NCI-H345 treated with DMSO at 0.1 percent for 48 hours (cell line): Measurements from ENCODE around the gene CBX8.

Experiments used
- DNase-seq: peaks from one replicate; lab custom pipeline; 2025; ENCODE audit not compliant: unreplicated experiment; lab: John Stamatoyannopoulos, UW

The CBX8 gene

DNA sequence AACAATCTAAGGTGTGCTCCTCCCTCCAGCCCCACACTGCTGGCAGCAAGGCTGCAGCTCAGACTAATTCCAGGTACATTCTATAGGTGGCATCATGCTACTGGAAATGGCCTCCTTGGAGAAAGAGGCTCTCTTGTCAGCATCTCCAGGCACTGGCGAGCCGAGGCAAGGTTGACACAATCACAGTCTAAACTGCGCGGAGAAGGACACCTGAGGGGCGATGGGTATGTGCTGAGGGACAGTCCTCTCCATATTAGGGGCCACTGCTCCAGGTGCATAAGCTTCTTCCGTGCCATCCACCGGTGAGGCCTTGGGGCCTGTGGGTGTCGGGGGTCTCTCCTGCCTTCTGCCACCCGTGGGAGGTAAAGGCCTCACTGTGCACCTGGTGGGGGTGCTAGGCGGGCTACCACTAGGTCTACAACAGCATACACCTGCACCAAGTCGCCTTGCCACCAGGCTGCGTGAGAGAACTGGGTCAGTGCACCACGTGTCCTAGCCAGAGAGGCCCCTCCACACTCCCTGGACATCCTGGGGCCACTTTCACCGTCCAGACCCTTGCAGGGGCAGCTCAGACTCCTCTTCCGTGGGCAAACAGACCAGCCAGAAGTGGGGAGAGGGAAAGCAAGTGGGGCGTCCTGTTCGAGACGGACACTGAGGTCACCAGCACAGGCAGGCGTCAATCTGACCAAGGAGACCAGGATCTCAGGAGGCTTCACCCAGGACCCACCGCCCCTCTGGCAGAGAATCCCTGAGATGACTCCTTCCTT, 12.1 kb upstream of the CBX8 start:
- peak; percentile 94 for DNase-seq

DNA sequence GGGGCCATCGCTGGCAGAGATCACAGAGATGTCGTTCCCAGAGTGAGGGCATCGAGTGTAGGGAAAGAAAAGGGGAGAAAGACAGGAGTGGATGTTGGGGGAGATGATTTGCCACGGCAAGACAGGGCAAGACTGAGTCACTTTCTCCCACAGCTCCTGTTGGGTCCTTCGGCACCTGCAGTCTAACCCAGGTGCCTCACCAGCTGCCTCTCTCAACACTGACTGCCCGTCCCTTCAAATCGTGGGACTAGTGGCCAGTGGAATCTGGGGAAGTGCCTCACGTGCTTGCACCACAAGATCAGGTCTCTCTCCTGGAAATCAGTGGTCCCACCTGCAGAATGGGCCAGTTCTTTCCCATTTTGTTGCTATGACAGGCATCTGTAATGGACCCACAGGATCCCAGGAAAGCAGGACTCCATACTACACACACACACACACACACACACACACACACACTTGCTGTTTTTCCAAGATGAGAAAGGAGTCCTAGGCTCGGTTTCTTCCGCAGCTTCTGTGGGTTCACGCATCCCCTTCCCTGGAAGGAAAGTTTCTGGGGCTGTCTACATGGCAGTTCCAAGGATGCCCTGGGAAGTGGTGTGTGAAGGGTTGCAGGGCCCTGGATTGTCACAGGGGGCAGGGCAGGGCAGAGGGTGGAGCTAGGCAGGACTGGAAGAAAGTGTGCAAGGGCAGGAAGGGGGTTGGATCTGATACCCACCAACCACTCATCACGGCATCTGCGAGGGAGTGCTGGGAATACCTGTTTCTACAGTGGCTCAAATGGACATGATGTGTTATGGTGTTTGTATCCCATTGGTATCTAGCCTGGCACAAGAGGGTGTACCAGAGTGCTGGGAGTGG, 10.2 kb upstream of the CBX8 start:
- no peak for DNase-seq

DNA sequence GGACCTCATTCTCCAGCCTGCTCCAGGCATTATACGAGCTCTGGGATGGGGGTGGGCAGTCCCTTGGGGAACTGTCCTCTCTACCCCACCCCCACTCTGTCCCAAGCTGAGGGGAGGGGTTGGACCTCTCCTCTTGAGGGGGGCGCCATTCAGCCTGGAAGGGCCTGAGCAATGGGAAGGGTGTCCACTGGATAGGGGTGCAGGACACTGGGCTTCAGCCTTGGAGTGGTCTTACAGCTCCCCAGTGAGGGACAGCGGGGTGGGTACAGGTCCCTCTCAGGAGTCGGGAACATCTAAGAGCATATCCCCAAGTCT, 9.5 kb upstream of the CBX8 start:
- DNase-seq = no peak

DNA sequence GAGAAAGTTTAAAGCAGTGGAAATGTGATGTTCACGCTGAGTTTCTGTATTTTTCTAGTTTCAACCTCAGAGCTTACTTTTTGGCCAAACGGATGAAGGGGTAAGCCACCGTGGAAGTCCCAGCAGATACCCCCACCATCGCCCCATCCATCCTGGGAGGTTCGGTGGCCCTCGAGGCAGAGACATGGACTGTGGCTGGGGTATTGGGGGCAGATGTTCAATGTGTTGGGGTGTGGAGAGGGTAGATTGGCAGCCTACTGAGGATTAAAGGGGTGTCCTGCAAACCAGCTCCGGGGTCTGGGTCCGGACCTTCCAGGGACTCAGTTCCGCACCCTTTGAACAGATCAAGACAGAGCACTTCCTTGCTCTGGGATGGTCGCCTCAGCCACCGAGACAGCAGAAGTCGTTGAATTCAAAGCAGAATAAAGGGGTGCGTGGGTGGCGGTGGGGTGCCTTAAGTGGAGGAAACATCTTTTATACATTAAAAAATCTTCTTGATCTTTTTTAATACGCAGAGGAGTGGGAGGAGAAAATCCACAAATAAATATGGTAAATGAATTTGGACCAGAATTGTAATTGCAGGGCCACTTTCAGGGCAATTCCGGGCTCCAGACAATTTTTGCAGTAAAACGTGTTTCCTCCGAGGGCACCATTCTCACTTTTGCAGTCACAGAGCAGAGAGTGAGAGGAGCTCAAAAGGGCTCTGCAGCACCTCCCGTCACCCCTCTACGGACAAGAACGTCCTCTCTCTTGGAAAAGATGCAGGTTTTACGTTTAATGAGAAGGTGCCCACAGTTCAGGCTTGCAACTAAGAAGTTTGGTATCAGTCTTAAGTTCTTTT, 8.2 kb upstream of the CBX8 start:
- no peak for DNase-seq

DNA sequence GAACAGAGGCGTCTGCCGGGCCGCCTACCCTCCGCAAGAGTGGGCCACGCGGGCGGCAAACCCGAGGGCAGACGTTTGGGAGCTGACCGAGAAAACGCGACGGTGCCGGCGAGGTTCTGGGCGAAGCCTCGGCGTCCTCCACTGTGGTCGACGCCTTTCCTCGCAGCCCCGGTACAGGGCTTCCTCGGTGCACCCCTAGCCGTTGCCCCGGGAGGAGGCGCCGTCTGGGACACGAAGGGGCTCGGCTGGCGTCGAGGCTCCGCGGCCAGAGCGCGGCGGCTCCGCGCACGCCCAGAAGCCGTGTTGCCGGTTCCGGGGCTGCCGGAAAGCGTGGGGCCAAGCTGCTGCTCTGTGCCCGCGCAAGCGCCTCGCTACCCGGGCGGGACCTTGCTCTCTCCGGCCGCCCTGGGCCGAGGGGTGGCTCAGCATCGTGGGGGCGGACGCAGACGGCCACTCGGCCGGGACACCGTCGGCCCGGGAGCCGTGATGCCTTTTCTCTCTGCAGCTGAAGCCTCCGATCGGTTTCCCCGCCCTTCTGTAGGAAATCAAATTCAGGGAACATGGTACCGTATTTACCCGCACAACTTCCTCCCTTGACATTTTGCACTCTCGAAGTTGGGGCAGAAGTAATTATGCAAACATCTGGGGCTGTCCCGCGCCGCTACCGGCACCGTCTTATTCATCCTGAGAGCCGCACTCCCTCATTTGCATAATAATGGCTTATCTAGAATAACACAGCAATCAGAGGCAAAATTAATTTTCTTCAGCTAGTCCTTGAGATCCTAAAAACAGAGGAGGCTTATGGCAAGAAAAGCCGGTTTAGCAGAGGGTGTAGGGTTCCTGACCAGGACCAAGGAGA, 7.3 kb upstream of the CBX8 start:
- no peak for DNase-seq

DNA sequence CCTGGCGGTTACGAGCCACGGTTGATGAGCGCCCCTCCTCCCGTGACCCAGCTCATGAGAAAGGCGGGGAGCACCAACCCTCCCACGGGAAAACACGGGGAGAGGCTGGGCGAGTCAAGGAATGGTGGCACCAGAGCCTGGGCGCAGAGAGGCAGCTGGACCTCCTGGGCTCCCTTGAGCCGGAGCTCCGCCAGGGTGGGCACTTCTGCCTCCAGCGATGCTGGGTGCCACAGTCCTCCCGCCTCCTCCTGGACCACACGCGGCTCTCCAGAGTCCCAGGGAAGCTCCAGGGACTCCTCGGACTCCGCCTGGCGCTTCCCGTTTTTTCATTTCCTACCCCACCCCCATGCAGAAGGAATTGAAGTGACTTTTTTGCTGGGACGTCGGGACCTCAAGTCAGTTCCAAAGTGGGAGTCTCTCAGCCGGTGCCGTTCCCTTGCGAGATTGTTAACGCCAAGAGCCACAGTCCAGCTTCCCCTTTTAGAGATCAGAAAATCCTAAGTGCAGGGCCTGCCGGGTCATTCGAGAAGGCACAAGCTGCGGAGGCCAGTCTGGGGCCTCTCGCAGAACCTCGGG, 6.6 kb upstream of the CBX8 start:
- DNase-seq = no peak

DNA sequence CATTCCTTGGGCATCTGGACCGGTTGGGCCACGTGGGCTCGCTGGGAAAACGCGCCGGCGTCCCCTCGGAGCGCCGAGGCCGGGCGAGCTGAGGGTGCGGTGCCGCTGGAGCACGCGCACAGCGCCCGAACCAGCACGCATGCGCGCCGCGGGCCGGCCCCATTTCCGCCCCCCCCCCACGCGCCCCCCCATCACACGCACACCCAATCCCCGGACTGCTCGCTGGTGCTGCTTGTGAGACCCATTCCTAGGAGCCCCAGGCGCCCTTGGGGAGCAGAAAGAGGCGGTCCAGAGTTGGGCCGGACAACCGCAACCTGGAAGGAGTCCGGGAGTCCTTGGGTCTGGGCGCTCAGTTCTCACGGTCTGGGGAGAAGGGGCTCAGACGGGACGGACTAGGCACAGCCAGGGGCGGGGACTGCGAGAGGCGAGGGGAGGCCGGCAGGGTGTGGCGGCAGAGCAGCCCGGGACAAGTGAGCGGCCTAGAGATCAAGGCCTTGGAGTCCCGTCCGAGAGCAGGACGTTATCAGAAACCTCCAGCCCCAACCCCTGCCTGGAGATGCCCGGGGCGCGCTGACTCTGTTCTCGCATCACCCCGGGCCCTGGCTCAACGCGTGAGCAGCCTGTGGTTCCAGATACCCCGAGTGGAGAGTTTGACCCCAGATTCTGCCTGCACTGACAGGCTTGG, 6.0 kb upstream of the CBX8 start:
- no peak for DNase-seq

DNA sequence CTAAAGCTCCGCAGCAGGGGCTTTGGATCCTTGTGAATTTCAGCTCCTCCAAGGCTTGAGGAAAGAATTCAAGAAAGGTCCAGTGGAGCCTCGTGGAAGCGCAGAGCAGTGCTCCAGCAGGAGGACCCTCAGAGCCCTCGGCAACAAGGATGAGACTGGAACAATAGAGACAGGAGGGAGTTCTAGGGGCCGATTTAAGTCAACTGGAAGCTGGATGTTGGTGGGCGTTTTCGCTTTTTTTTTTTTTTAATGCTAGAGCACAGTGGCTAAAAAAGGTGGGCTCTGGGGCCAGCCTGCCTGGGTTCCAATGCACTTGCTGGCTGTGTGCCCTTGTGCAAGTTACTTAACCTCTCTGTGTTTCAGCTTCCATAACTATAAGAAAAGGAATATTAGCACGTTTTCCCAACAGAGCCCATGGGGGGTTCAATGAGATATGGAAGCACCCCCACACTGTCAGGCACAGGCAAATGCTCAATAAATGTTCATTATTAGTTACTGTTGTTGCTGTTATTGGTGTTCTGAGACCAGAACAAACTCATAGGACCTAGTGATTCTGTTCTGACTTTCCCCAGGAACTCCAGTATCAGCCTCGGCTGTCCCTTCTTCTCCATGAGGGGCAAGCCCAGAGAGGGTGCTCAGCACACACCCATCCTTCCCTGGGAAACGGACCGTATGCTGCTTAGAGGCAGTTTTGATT, 5.3 kb upstream of the CBX8 start:
- DNase-seq = no peak

DNA sequence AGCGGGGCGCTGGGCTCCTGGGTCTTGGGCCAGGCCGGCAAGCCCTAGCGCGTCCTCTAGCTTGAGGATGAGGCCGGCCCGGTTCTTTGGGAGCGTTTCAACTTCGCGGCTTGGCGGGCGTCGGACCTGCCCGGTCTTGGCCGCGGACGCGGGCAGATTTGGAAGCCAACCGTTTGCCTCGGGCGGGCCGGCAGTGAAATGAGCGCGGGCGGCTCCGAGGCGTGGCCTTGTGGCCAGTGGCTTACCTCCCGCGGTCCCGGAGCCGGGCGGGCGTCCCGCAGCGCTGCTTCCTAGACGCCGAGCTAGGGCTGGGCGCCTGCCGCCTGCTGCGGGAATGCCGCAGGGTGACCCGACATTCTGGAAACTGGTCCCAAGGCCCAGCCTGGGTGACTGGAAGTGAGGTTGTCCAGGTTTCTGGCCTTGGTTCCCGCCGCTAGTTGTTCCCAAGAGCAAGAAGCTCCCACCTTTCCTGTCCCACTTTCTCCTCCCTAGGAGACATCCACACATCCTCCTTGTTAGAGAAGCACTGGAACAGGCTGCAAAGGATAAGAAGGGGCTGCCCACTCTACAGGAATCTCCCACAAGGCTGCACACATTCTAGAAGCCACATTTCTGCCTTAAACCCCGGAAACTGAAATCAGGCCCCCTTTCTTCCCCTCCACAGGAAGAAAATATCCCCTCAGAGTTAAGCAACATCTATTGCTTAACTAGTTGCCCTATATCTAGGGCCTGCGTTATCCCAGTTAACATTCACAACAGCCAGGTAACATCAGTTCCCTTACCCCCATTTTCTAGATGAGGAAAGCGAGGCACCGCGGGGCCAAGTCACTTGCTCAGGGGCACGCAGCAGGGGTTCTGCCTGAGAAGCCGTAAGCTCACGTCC, 4.5 kb upstream of the CBX8 start:
- no peak for DNase-seq

DNA sequence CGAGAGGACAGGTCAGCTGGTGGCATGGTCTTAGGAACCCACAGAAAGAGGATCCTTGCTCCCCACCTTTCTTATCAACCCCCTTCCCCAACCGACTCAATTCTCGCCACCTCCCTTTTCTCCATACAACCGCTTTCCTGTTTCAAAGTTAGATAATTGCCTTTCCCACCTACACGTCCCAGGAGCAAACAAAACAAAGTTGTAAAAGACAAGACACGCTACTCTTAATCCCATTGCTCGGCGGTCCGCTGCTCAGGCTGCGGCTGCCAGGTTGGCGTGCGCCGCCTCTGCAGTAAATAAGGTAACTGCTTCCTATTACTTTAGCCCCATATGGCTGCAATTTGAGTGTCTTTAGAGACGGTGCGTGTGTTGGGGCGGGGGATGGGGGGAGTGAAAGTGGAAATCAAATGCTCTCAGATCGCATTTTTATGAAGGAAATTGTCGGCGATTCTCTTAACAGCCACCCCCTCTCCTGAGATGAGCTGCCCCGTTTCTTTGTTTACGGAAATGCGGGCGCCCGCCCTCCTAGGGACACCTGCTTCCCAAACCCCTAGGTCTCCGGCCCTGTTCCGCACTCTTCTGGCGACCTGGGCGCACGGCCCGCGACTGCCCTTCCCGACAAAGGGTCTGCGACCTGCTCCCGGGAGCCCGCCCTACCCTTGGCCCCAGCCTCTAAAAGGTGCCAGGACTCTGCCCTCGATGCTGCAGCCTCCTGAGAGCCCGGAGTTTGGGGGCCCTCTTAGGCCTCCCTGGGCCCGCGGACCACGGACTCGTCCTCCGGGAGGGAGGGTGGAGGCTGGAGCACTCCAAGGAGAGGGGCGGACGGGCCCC, 3.7 kb upstream of the CBX8 start:
- DNase-seq = peak; percentile 32

DNA sequence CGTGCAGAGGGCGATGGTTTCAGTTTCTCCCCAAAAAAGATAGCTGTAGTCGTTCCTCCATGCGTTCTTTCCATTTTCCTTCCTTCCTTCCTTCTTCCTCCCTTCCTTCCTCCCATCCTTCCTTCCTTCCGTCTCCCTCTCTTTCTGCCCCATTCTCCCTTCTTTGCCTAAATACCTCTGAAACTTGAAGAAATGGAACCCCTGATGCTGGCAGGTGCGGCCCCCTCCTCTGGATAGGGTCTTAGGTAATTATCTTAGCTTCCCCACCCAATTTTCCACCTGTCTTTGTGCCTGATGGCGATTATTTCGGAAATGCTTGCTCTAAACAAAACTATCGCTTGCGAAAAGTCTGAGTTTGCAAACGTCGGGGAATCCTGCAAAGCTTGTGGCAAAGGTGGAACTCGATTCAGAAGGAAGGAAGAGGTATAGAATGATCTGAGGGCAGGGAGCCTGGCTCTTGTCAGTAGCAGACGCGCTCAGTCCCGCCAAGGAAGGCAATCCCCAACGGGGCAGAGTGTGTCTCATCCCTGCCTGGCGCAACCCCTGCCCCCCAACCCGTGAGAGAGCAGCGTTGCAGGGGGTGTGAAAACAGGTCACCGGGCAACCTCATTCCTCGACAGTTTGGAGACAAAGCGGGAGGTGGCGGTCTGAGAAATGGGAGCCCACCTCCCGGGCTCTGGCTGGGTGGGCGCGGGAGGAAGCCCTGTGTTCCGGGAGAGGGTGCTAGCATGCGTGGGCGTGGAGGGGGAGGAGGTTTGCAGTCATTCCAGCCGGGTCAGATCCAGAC, 2.9 kb upstream of the CBX8 start:
- no peak for DNase-seq

DNA sequence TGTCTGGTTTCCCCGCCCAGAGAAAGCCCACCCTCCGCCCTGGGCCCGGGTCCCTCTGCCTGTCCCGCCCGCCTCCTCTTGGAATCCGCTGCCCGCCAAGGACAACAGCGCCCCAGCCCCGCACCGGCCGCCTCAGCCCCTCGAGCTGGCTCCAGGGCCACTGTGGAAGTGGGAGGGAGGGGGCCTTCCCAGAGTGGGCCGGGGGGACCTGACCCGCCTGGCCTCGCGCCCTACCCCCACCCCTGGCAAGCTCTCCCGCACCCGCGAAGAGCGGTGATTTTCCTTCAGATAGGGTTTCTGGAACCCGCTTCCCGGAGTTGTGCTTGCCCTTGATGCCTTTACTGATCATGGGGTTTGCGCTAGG, 2.3 kb upstream of the CBX8 start:
- no peak for DNase-seq

DNA sequence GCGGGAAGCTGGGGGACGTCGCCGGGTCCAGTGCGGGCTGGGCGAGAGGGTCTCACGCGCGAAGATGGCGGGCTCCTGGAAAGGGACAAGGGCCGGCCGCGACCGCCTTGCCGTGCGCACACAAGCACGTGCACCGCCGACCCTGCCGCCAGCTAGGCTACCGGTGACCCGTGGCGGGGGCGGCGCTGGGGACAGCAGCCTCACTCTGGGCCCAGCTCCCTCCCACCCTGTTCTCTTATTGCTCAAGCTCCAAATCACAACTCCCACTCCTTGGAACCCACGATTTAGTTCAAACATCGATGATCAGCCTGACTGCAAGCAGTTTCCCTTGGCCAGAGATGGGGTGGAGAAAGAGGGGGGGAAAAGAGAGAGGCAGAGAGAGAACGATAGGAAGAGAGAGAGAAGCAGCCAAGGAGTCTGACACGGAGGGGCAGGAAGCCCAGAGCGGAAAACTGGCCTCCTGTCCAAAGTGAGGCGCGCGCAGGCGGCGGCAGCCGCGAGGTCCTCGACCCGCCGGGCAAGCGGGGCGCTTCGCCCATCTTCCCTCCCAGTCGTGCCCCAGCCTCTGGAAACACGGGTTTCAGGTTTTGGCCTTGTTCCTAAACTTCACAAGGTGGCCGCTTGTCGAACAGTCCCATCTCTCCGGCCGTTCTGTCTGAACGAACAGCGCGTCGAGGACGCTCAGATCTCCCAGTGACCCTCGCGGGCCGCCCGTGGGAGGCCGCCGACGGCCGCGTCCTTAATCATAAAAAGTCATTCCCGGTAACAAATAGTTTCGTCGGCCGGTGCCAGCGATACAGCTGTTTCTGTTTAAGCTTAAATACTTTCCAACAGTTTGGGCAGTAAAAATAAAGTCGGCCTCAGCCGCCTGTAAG, 1.7 kb upstream of the CBX8 start:
- DNase-seq = no peak

DNA sequence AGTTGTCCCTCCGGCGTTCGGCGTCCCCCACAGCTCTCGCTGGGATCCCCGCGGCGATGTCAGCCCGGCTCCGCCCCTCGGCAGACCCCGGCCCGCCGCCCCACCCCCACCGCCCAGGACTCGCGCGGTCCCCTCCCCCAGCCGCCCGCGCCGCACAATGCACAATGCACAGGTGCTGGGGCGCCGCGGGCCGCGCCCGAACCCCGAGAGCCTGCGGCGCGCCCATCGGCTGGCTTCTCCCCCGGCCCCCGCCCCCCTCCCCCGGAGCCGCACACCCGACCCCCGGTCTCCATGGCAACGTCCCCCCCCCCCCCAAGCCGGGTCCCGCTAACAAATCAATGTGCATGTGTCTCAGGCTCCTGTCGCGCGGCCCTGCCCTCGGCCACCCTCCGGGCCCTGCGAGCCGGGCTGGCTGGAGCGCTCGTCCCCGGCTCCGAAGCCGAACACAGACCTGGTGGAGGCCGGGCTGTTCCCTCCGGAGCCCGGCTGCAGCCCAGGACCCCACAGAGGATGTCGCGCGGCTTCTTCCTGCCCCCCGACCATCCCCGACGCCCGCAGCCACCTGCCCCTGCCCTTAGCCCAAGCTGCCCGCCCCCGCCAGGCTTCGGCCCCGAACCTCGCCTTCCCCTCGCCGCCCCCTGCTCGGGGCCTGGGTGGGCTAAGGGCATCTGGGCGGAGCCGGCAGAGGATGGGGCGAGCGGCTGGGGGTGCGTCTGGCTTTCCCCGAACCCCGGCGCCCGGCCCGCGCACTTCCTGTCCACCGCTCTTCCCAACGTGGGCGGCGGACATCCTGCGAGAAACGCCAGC, 818 bp upstream of the CBX8 start:
- no peak for DNase-seq

DNA sequence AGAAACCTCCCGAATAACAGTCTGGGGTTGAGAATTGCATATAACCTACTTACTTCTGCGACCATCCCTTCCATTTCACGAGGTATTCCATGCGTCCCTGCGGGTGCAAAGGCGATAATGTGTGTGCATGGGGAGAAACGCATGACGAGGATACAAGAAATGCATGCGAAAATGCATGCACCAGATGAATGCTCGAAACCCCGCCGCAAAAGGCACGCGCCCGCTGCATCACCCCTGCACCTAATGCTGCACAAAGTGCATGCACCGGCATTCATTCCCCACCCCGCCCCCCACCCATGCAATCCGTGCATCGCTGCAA, 474 bp downstream of the CBX8 start:
- DNase-seq = no peak
